ENCODE data around the gene EBF3.
A peak's percentile ranks its signal among the peaks of the same experiment; 100 is the strongest.

Gene EBF3

DNA sequence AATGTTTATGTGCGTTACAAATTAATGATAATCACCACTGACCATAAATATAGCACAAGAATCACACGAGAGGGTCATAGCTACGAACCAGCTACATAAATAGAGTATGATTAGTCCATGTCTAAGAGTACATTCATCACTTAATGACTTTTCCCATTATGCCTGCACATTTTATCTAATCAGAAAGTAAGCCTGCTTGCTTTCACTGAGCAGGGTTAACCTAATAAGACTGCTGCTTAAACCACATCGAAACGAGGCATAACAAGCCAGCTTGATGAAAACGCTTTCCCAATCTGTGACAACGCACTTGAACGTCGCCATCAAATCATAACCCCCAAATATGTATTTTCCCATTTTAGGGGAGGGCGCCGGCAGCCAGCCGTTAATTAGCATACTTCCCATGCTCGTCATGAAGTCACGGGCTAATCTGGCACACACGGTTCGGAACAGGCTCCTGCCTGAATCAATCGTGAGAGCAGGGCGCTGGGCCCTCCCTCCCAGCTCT, 71.5 kb downstream of the EBF3 start:
- no peak for DNase-seq (ENCODE audit: low spot score)
- FAIRE-seq = no peak

DNA sequence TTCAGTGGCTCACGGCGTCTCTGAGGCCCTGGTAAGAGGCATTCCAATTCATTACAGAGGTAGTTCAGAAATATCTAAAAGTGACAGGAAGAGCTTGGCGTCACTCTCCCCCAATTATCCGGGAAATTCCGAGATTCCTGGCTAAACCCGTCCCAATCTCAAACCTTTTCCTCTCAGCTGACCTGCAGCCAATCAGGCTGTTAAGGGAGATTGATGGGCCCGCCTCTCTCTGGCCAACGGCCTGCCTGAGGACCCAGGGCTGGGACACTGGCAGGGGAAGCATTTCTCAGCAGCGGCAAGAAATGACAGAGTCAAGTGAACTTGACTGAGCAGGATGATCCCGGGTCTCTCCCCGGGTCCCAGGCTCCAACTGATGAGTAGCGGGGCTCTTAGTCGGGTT, 72.3 kb downstream of the EBF3 start:
- FAIRE-seq (no peak), DNase-seq (ENCODE audit: low spot score) (no peak)

DNA sequence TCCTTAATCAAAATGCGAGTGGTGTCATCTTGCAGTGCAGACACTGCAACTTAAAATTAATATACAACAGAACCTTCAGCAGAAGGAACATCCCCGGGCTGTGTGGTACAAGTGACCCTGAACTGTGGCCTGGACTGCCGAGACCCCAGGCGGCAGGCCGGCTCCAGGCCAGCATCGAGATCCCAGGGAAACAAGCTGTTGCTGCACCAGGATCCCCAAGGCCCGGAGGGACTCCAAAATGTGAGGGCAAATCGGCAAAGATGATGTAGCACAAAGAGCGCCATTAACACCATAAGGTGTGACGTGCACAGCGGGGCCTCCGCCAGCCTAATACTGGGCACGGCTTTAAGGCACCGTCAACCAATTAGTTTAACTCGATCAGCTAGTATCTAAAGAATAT, 73.9 kb downstream of the EBF3 start:
- DNase-seq (ENCODE audit: low spot score) (no peak), FAIRE-seq (no peak)

DNA sequence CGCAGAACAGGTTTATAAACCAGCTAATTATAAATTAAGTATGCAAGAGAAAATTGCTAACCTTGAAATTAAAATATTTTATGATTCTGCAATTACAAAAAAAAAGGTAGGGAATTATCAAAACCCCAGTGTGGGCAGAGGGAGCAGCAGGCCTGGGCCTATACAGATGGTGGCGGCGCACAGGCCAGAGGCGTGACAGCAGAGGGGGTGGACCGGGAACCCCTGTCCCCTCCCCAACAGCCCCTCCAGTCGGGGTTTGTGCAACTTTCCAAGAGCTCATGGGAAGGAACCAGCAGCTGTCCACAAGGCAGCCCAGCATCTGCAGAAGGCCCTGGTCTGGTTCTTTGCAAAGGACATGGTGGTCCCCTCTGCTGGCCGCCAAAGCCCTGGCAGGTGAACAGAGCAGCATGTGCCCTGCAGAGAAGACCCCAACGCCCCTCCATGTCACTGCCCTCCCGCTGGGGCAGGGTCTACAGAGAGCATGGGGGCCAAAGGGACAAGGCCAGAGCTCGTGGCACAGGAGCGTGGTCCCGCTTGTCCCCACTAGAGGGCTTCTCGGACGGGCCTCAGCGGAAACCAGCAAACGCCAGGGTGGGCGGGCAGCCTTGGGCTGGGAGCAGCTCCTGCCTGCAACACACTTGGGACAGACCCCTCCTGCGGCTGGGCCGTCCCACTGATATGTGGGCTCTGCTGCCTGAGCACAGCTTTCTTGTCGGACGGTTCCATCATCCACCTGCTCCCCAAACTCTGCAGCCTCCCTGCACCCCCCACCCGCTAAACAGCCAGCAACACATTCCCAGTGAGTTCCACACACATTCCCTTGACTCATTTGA, 75.1 kb downstream of the EBF3 start:
- FAIRE-seq = no peak
- peak; percentile 8 for DNase-seq (ENCODE audit: low spot score)

- no peak for FAIRE-seq
- DNase-seq (ENCODE audit: low spot score) = no peak
Observed at GRCh38 chr10:129887986-129888783, 75.9 kb downstream of the EBF3 start.

DNA sequence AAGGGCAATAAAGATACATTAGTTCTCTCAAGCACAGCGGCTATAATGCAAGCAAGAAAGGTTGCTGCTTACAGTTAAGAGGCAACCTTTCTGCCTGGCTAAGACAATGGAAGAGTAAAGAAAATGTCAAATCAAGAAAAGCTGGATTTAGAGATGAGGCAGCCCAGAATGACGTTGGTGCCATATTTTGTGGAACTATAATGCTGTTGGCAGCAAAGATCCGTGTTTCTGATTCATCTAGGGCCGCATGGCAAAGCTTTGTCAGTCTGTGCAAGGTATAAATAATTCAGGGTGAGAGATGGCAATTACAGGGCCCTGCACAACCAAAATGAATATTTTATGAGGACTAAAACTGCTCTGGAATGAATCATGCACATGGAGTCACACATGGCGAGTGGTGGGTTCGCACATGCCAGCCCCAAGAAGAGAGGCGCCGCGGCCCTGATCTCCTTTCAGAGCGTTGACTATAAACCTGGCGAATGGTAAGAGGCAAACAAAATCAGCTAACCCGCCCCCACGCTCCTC, 76.6 kb downstream of the EBF3 start:
- DNase-seq (ENCODE audit: low spot score) (no peak), FAIRE-seq (no peak)

- FAIRE-seq (no peak), DNase-seq (ENCODE audit: low spot score) (no peak)
Observed at GRCh38 chr10:129886263-129886662, 77.8 kb downstream of the EBF3 start.

GRCh38 chr10:129885526-129885925, 78.5 kb downstream of the EBF3 start:
- FAIRE-seq = no peak

GRCh38 chr10:129884398-129885078, 79.5 kb downstream of the EBF3 start:
- FAIRE-seq = no peak
- no peak for DNase-seq (ENCODE audit: low spot score)

More at GRCh38 chr10:129885526-129885925, 78.5 kb downstream of the EBF3 start:
- no peak for DNase-seq (ENCODE audit: low spot score)

GRCh38 chr10:129883626-129884397, 80.3 kb downstream of the EBF3 start:
- FAIRE-seq = no peak
- no peak for DNase-seq (ENCODE audit: low spot score)

DNA sequence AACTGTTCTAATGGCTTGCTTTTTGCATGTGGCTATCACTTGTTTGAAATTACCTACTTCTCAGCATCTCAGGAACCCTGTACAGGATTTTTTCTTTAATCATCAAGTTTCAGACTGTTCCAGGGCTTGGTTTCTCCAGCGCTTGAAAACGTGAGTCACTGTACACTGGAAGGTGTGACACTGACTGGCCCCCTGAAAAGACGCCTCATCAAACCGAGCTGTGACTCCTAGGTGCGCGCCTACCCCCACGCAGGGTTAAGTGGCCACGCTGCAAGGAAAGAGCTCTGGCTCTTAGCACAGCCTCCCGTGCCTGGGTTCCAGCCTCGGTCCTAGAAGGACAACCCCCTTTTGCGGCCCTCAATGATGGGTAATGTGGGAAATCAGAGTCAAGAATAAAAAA, 81.0 kb downstream of the EBF3 start:
- DNase-seq (ENCODE audit: low spot score) = no peak
- FAIRE-seq = no peak

DNA sequence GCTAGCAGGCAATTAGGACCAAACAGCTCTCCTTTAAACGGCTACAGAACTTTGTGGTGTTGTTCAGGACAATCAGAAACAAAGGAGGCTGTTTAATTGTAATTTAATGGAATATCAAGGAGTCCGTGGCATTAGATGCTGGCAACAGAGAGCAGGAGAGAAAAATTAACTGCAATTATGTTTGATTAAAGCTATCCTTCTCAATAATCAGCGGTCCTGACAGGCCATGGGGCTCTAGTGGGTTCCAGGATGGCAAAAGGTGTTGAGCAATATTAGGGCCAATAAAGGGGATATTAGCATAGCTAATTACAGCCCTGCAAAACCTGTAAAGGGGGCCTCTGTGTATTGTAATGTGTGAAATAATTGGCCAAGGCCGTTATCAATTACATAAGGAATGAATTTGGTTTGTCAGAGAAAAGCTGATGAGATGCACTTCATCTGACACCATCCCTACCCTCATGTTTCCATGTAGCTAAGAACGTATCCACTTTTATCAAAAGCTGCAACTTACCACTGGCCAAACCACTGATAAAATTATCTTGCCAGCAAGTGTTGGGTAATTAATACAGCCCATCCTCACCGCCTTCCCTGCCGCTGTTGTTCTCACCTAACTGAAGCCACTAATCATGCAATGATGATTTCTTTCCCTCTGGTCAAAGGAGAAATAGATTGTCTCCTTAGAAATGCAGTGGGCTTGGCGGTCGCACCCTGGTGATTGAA, 81.6 kb downstream of the EBF3 start:
- FAIRE-seq (no peak), DNase-seq (ENCODE audit: low spot score) (no peak)

DNA sequence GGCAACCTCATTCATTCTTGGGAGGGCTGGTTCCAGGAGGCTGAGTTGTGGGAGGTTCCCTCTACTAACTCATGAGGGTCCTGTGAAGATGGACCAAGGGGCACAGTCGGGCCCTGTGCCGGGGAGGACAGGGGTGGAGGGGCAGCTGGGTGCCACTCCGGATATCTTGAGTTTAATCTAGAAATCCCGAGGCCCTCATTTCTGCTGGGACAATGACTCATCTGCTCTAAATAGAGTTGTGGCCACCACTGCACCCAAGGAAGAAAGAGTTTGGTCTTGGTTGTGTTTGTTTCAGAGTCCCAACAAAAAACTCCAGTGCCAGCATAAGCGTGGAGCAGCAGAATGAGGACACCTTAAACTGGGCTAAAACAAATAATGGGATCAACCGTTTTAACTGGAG, 82.4 kb downstream of the EBF3 start:
- no peak for FAIRE-seq
- DNase-seq (ENCODE audit: low spot score) = no peak

DNA sequence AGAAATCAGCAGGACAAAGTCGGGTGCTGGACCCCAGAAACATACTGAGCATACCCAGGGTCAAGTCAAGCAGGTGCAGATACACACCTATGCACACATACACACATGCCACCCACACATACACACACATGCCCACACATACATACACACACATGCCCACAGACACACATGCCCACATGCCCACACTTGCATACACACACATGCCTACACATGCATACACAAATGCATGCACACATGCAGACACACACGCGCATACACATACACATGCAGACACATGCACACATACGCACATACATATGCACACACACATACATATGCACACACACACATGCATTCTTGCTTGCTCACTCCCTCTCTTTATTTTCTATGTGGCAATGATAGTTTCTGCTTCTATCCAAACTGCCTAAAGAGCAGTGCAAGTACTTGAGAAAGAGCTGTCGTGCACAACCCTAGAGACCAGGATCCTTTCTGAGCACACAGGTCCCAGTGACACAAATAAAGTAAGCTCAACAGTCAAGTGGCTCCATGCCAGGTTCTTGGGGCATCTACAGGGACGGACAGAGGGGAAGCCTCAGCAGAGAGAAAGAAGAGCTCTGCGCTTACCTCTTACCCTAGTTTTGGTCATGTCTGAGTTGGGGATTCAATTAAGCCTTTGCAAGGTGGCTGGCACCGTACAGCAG, 83.7 kb downstream of the EBF3 start:
- FAIRE-seq (no peak), DNase-seq (ENCODE audit: low spot score) (no peak)

DNA sequence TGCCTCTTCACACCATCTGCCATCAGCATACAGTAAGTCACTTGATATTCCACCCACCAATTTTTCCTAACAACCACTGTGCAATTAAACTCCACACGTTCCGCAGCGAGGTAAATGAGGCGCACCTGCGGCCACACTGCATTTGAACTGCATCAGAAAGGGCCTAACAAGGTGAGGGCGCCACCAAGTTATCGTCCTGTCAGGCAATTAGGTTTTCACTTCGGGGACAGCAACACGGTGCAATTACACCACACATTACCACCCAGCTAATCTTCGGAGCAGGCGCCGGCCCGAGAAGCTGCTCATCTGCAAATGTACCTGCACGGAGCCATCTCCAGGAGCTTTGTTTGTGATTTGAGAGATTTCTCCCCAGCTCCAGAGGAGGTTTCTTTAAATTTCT, 84.4 kb downstream of the EBF3 start:
- no peak for DNase-seq (ENCODE audit: low spot score)

DNA sequence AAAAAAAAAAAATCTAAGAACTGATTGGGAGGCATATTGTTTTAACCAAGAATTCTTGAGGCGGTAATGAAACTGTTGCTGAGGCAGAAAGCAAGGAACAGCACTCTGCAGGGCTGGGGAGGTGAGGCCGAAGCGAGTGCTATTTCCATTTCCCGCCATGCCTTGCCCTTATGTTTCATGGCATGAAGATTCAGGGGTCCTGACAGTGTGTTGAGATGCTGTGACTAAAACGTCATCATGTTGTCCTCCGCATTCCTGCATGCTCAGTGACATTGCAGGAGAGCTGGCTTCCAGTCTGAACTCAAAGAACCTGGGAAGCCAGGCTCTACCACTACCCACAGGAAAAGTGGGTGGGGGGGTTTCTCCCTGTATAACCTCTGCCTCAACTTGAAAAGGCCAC, 85.2 kb downstream of the EBF3 start:
- DNase-seq (ENCODE audit: low spot score) (no peak), FAIRE-seq (no peak)

More for the DNA sequence above, 84.4 kb downstream of the EBF3 start:
- no peak for FAIRE-seq

- DNase-seq (ENCODE audit: low spot score) = no peak
- FAIRE-seq = no peak
Observed at GRCh38 chr10:129877773-129878371, 86.2 kb downstream of the EBF3 start.

- DNase-seq (ENCODE audit: low spot score) (no peak), FAIRE-seq (no peak)
Observed at GRCh38 chr10:129876838-129877237, 87.2 kb downstream of the EBF3 start.

All from RCC 7860 (cell line).